ENCODE data around the gene TBC1D4.

Gene TBC1D4

DNA sequence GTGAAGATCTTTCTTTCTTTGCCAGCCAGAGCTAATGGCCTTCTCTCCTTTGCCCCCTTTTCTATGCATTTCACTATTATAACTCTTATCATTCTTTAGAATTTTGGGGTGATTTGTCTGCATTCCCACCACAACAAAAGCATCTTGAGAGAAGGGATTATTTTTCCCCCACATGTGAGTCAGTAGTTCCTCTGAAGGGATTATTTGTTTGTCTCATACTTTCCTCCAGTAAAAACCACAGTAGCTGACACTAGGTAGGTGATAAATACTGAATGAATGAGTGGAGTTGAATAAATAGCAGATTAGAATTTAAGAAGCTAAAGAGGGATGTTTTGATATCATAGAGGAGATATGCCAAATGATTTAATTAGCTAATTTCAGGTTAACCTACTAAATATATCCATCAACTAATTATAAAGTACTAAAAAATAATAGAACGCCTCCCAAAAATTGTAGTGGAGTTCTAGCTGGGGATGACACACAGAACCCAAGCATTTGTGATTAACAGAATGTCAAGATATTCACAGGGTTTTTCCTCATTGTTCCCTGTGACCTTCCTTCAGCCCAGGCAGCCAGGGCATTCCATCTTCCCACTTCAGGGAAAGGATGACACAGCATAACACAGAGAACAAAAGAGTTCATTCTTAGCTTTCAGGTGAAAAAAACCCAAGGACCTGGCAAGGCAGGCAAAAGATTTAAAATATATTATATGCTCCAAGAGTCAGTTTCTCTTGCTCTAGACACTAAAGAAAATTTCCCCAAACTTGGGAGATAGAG lies 3.5 kb upstream of the TBC1D4 start:
- no peak for DNase-seq (ENCODE audit: low spot score)

DNA sequence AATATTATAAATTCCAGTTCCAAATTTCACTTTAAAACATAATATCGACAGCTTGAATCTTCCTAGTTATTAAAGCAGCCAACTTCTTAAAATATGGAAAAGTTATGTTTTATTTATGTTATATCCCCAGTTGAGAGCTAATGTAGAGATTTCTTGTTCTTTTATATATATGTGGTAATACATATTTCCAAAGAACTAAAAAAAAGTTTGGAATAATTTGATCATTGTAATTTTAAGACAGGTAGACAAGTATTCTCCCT lies 781 bp upstream of the TBC1D4 start:
- DNase-seq (ENCODE audit: low spot score): no peak

DNA sequence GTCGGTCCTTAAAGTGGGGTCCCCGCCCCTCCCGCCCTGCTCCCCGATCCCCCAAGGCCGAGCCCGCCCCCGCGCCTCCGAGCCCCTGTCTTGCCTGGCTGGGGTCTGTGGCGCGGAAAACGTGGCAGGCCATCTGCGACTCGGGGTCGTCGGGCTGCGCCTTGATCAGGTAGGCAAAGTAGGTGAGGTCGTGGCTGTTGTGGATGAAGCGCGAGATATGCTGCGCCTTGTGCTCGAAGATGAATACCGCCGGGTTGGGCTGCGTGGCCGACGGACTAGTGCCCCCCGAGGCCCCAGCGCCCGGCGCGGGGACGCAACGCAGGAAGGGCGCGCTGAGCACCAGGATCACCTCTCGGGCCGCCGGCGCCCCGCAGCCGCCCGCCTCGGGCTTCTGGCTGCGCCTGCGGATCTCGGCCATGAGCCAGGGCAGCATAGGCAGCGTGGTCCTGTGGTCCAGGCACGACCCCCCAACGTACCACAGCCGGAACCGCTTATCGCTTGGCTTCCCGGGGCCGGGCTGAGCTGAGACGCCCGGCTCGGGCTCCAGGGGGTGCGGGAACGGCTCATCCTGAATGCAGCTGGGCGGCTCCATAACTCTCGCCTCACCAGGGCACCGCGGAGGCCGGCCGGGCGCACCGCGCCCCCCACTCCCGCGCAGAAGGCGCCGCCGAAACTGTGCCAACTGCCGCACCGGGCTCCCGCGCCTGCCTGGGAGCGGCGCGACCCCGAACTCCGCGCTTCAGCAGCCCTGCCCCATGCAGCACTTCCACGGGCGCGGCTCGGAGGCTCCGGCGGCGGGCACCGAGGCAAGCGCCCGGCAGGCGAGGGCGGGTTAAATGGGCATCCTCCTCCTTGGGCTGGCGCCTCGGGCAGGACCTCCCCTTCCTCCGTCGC lies 546 bp downstream of the TBC1D4 start:
- DNase-seq (ENCODE audit: low spot score): no peak

DNA sequence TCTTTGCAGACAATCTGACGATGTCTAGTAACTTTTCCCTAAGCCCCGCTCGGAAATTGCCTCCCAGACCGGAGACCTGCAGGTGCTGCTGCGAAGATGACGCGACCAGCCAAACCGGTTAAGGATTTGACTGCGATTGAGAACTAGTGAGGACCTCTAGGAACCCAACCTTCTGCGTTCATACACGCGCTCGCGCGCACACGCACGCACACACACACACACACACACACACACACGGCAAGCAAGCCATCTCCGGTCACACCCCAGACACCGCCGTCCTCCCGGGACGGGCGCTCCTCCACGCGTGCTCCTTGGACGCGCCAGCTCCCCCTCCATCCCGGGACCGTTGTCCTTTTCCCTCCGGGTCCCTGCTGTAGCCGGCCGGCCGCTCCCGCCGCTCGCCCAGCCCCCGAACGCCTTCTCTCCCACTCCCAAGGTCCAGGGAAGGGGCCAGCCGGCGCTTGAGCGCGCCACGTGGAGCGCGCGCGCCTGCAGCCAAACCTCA lies 1.2 kb downstream of the TBC1D4 start:
- DNase-seq (ENCODE audit: low spot score): peak; percentile 7

DNA sequence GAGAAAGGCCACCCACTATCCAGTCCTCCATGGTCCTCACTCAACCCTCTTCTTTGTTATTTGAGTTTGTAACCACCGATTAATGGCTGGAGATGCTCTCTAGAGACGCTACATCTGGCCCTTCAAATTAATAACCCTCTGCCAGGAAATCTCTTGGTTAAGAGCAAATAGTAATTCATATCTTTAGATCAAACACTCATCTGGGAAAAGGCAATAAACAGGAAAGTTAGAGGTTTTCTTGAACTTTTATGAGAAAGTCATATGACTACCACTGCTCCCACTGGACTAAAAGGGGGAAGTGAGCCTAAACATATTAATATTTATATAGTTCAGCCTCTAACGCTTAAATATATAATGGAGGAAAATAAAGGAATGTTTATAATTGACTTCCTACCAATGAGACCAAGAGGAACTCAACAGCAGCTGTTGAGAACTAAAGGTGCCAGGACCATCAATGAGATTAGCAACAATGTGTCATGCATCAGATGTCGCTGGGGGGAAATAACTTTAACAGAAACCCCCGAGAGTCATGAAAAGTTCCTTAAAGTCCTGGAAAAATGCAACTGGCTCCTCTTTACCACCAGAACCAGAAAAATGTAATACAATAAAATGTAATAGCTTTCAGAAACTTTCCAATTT lies 2.7 kb downstream of the TBC1D4 start:
- DNase-seq (ENCODE audit: low spot score): no peak

DNA sequence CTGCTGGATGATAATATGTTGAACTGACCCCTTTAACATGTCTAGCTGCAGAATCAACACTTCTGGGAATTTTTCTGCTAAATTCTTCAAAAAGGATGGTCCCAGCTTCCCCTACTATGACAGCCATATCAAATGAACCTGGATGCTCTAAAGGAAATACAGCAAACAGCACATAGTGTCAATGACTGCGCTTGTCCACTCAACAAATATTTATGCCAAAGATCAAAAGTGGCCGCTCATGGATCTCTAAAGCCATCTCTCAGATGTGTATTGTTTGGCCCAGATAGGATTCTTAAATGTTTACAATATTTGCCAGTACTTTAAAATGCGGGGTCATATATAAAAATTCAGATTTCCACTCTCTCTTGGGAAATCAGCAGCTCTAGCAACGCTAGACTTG lies 3.3 kb downstream of the TBC1D4 start:
- no peak for DNase-seq (ENCODE audit: low spot score)

DNA sequence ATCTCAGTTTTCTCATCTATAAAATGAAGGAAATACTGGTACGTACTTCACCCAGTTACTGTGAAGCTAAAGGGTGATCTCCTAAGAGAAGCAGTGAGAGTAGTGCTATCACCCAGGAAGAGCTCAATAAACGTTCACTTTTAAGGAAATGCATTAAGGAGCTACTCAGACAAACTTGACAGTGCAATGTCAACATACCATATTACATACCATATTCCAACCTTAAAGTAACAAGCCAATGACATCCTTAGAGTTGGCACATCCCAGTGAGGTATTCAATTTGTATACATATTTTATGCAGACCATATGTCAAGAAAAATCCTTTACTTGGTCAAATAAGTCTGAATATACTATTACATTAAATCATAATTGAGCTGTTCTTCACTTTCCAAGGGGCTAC lies 7.0 kb downstream of the TBC1D4 start:
- no peak for DNase-seq (ENCODE audit: low spot score)

DNA sequence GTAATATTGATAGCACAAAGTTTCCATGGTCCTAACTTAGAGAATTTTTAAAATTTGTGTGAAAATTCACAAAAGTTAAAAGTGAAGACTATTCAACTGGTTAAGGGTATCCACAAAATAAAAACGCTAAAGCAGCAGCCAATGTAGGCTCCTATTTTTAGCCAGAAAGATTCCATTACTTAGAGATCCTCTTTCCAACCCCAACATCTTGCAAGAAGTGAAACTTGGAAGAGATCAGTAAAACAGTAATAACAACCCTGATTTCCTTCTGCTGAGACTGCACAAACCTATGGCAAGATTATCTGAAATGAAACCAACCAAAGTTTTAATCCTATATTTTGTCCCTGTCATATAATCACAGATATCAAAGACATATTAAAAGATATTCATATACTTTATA lies 8.5 kb downstream of the TBC1D4 start:
- DNase-seq (ENCODE audit: low spot score): no peak

DNA sequence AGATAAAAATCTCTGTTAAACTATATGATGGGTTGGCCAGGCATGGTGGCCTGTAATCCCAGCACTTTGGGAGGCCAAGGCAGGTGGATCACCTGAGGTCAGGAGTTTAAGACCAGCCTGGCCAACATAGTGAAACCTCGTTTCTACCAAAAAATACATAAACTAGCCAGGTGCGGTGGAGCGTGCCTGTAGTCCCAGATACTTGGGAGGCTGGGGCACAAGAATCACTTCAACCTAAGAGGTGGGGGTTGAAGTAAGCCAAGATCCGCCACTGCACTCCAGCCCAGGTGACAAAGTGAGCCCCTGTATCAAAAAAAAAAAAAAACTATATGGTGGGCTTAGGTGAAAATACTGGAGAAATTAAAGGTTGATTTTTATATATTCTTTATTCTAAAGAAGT lies 11.3 kb downstream of the TBC1D4 start:
- no peak for DNase-seq (ENCODE audit: low spot score)

DNA sequence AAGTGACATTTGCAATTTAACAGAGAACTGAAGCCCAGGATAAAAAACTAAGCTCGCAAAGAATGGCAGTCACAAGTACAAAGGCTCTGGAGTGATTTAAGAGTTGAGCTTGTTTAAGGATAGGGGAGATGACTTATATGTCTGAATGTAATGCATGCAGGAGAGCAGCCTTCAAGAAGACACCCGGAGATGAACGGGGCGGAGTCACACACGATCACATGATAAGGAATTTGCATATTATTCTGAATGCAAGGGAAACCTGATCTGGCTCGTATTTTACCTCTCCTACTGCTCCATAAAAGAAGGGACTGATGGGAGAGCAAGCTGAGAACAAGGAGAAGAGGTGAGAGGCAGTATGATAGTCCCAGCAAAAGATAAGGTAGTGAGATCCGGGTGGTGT lies 12.9 kb downstream of the TBC1D4 start:
- DNase-seq (ENCODE audit: low spot score): no peak

DNA sequence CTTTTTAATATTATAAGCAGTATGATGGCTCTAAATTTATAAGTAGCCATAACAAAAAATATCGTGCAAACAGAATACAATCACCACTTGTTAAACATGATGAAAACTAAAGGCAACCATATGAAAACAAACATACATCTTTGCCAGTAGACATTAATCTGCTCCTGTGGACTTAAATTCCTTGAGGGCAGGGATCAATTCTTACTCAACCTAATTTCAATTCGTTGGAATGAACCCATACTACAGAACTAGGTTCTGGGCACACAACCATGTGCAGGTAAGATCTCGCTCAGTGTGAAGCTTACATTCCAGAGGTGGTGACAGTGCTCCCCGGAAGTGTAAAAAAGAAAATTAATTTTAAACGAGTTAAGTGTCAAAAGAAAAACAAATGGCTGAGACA lies 13.4 kb downstream of the TBC1D4 start:
- no peak for DNase-seq (ENCODE audit: low spot score)

DNA sequence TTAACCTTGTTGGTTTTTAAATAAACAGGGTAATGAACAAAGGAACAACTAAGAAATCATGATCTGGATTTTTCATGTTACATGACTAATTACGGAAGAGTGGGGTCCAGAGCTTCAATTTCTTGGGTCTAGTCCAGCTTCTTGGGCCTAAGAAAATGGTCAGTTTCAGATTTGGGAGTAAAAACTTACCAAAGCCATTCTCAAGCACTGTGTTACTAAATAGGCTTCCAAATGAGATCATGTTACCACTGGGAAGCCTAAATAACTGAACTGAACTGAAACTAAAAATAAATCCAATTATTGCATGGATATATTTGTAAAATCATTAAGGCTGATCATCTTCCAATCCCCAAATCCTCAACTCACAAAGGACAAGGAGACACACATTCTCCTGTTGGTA lies 13.9 kb downstream of the TBC1D4 start:
- no peak for DNase-seq (ENCODE audit: low spot score)

DNA sequence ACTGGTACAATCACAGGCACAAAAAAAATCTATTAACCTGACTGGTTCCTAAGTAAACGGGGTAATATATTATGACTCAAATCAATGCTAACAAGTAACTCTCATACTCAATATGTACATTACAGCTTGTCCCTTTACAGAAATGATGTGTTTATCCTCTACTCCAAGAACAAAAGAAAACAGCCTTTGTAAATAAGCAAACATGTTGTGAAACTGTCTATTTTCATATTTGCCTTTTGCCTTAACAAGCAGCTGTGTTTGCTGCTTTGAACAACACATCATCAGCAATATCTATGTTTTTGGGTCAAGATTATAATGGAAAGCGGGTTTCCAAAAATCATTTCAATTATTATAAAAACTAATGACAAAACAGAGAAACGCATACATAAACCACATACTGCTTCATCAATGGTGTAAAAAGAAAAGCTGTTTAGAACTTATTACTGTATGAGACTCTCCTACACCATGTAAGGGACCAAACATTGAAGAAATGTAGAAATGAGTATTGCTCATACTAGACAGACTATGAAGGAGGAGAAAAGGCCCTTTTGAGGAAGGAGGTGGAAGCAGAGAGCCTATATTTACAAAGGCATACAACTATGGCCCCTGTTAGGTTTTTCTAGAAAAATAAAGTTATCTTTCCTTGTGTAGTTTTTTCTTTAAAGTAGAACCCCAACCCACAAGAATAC lies 14.8 kb downstream of the TBC1D4 start:
- no peak for DNase-seq (ENCODE audit: low spot score)

DNA sequence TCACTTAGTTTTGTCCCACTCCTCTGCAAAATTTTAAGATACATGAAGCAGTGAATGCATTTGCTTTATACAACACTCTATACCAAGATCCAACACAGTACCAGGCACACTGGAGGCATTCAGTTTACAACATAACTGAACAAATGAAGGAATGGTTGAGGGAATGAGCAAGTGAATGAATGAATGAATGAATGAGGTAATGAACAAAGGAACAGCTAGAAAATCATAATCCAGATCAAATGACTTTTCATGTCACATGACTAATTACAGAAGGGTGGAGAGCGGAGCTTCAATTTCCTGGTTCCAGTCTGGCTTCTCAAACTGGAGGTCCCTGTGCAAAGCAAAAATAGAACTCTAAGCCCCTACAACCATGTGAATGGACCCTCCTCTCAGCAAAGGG lies 16.7 kb downstream of the TBC1D4 start:
- no peak for DNase-seq (ENCODE audit: low spot score)

DNA sequence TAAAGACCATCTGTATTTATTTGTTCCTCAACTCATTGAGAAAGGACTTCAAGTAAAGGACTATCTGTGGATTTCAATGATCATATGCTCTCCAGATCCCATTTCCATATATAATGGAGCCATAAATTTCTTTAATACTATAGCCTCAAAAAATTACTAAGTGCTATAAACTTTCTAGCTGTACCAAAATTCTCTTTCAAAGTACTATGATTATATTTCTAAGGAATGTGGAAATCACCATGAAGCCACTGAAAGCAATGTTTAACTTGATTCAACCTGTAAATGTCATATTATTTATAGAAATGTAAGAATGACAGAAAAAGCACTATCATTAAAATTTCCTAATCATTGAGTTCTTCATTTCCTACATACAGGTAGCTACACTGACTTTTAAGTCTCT lies 20.7 kb downstream of the TBC1D4 start:
- DNase-seq (ENCODE audit: low spot score): no peak

DNA sequence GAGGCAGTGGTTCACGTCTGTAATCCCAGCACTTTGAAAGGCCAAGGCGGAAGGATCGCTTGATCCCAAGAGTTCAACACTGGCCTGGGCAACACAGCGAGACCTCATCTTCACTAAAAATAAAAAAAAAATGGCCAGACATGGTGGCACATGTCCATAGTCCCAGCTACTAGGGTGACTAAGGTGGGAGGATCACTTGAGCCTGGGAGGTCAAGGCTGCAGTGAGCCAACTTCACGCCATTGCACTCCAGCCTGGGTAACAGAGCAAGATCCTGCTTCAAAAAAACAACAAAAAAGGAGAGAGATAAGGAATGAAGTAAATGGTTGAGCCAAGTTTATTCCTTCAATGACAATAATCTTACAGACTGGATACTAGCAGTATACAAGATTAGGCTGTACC lies 21.3 kb downstream of the TBC1D4 start:
- DNase-seq (ENCODE audit: low spot score): no peak

DNA sequence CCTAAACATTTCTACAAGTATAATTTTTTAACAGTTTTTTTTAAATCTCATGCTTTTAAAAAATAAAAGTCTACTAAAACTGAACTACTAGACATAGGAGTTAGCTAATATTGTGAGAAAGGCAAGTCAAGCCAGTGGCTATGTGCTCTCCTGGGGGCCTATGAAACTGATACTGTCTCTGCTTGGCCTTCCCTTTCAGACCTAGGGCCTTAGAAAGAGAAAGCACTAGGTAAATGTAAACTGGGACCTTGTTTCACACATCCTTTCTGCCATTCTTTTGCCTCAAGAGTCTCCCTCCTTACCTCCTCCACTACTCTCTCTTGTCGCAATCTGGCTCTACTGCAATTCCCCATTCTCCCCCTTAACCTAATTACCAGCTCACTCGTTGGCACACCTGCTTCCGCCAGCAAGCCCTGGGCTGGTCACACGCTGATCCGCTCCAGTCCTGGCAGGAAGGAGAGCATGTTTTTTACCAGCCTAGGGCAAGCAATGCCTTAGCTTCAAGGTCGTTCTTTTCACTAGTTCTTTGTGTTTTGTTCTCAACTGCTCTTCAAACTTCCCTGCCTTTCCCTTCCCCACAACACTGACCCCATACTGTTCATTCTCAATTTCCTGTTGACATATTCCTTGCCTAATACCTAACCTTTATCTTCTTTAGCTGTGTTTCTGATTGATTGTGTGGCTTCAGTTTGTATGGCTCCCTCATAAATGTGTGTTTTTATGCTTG lies 23.1 kb downstream of the TBC1D4 start:
- no peak for DNase-seq (ENCODE audit: low spot score)

DNA sequence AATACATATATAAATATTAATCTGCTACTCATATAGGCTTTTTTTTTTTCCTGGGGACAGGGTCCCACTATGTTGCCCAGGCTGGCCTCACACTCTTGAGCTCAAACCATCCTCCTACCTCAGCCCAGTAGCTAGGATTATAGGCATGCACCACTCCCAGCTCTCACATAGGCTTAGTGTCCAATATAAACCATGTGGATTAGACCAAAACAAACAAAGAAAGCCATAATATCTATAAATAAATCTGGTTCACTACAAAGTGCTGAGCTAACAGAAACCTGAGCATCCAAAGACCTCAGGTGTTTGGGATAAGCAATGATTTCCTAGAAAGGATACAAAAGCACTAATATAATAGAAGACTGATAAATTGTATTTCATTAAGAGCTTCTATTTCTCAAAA lies 26.0 kb downstream of the TBC1D4 start:
- DNase-seq (ENCODE audit: low spot score): no peak

DNA sequence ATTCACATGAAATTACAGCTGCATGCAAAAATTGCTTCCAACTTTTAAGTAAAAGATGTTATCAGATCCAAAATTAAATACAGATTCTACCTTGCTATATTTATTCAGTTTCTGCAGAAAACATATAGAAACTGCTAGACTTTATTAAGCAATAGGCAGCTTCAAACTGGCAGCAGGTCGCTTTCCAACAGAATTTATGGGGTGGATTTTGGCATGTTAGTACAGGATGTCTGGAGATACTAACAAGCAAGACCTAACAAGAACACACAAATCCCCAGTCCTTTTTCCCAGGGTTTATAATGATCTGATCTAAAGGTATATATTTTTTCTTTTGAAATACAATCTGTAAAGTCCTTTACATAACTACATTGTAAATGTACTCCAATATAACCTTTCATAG lies 27.5 kb downstream of the TBC1D4 start:
- no peak for DNase-seq (ENCODE audit: low spot score)

DNA sequence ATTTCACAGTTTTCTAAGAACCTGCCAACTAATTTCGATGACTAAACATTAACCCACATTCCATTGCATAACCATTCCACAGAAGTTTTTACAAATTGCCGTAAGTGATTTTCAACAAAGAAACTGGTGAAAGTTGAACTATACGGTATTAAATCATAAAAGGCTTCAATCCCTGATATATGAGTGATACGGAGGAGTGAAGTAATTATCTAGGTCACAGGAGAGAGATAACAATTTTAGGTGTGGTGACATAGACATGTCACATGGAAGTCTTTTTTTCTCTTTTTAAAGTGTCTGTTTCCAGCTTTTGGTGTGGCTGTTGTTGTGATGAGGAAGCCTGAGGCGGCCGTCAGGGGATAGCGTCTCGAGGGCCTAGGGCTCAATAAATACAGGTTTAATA lies 29.4 kb downstream of the TBC1D4 start:
- no peak for DNase-seq (ENCODE audit: low spot score)

DNA sequence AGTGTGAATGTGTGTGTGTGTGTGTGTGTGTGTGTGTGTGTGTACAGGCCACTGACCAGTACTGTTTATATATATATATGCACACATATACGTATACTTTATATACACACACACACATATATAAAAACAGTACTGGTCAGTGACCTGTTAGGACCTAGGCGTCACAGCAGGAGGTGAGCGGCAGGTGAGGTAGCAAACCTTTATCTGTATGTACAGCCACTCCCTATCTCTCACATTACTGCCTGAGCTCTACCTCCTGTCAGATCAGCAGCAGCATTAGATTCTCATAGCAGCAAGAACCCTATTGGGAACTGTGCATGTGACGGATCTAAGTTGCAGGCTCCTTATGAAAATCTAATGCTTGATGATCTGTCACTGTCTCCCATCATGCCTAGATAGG lies 34.5 kb downstream of the TBC1D4 start:
- DNase-seq (ENCODE audit: low spot score): no peak

DNA sequence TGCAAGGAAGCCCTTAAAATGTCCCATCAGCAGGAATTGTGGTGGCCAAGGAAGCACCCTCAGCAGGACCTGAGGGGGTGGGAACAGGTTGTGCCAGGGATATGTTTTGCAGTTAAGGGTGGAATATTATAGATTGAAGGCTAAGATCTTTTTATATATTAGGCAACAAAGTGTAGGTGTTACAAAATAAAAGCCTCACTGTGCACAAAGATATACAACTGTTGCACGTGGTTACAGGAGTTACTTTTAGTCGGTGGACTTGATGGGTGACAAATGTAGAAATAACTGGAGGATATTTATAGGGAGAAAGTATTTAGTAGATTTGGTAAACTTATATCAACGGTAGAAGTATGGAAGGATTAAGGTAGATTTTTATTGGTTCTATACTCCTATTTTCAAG lies 35.1 kb downstream of the TBC1D4 start:
- no peak for DNase-seq (ENCODE audit: low spot score)

Data from CD4-positive, alpha-beta T cell treated with Interleukin-15 for 4 hours (primary cell).